NCI-H345 (cell line): ENCODE measurements around the gene ABCG1.
A peak's percentile ranks its signal among the peaks of the same experiment; 100 is the strongest.

Source experiments
- DNase-seq: peaks from one replicate; lab custom pipeline; 2025; lab: John Stamatoyannopoulos, UW

Gene ABCG1

GRCh38 chr21:42233067-42233961 lies 14.4 kb downstream of the ABCG1 start:
- peak; percentile 56 for DNase-seq

GRCh38 chr21:42234041-42234440 lies 15.1 kb downstream of the ABCG1 start:
- DNase-seq: peak; percentile 40

GRCh38 chr21:42234464-42235241 lies 15.7 kb downstream of the ABCG1 start:
- peak; percentile 91 for DNase-seq

- no peak for DNase-seq
These were observed 16.7 kb downstream of the ABCG1 start for GRCh38 chr21:42235593-42235992.

GRCh38 chr21:42236014-42236413 lies 17.1 kb downstream of the ABCG1 start:
- DNase-seq: no peak

- no peak for DNase-seq
These were observed 17.8 kb downstream of the ABCG1 start for GRCh38 chr21:42236693-42237092.

- no peak for DNase-seq
These were observed 18.2 kb downstream of the ABCG1 start for GRCh38 chr21:42237161-42237560.

- DNase-seq: no peak
These were observed 18.6 kb downstream of the ABCG1 start for GRCh38 chr21:42237577-42237976.

GRCh38 chr21:42238185-42238934 lies 19.4 kb downstream of the ABCG1 start:
- DNase-seq: no peak

- DNase-seq: no peak
These were observed 20.6 kb downstream of the ABCG1 start for GRCh38 chr21:42239556-42239955.

GRCh38 chr21:42239973-42240372 lies 21.0 kb downstream of the ABCG1 start:
- no peak for DNase-seq

GRCh38 chr21:42242611-42243010 lies 23.7 kb downstream of the ABCG1 start:
- no peak for DNase-seq

GRCh38 chr21:42243026-42243425 lies 24.1 kb downstream of the ABCG1 start:
- no peak for DNase-seq

- DNase-seq: peak; percentile 76
These were observed 26.6 kb downstream of the ABCG1 start for GRCh38 chr21:42245331-42246193.

GRCh38 chr21:42247716-42248115 lies 28.8 kb downstream of the ABCG1 start:
- no peak for DNase-seq

- DNase-seq: no peak
These were observed 29.3 kb downstream of the ABCG1 start for GRCh38 chr21:42248241-42248640.

GRCh38 chr21:42248783-42249597 lies 30.1 kb downstream of the ABCG1 start:
- DNase-seq: no peak

- no peak for DNase-seq
These were observed 31.8 kb downstream of the ABCG1 start for GRCh38 chr21:42250422-42251403.

- DNase-seq: no peak
These were observed 32.8 kb downstream of the ABCG1 start for GRCh38 chr21:42251654-42252324.
